ENCODE measurements around the gene ABCC1.

- TF ChIP-seq, protein P1, sequence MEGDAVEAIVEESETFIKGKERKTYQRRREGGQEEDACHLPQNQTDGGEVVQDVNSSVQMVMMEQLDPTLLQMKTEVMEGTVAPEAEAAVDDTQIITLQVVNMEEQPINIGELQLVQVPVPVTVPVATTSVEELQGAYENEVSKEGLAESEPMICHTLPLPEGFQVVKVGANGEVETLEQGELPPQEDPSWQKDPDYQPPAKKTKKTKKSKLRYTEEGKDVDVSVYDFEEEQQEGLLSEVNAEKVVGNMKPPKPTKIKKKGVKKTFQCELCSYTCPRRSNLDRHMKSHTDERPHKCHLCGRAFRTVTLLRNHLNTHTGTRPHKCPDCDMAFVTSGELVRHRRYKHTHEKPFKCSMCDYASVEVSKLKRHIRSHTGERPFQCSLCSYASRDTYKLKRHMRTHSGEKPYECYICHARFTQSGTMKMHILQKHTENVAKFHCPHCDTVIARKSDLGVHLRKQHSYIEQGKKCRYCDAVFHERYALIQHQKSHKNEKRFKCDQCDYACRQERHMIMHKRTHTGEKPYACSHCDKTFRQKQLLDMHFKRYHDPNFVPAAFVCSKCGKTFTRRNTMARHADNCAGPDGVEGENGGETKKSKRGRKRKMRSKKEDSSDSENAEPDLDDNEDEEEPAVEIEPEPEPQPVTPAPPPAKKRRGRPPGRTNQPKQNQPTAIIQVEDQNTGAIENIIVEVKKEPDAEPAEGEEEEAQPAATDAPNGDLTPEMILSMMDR (conservative IDR thresholded peaks at IDR 0.05 in 1 of 2, IDR thresholded peaks at IDR 0.05 in 1 of 2; ENCODE audit: low read depth in 1 of 2, low read length in 2 of 2), result no peak
- TF ChIP-seq EZH2 (IDR thresholded peaks at IDR 0.05; ENCODE audit: low read length, missing control alignments), result no peak
Measured at GRCh38 chr16:16111639-16112038, 162.2 kb downstream of the ABCC1 start.
